Smooth muscle cell (in vitro differentiated cells): ENCODE data around the gene CCDC177. TPM values are rescaled to one million over a fixed set of nuclear protein-coding genes. Genes with fewer than 3 reads are reported as not detected.

Experiments used
- DNase-seq: peaks from one replicate; lab custom pipeline; 2025; ENCODE audit not compliant: unreplicated experiment; lab: John Stamatoyannopoulos, UW
- H2AFZ ChIP-seq: fragments of 200-600 bp; sonication (generic); 2 replicates; pipeline ENCODE4 v1.6.0; 2016; ENCODE audit warnings: antibody characterized with exemption, low read depth, mild to moderate bottlenecking
- H3F3A ChIP-seq: fragments of 200-600 bp; sonication (generic); 2 replicates; pipeline ENCODE4 v1.6.0; 2017; ENCODE audit warnings: antibody characterized with exemption, low read depth
- H3K27ac ChIP-seq: fragments of 200-600 bp; sonication (generic); 2 replicates; pipeline ENCODE4 v1.5.1; 2016; ENCODE audit warnings: low read depth, mild to moderate bottlenecking
- H3K27me3 ChIP-seq: fragments of 200-600 bp; sonication (generic); 2 replicates; pipeline ENCODE4 v1.6.1; 2016; ENCODE audit warnings: low read depth, mild to moderate bottlenecking
- H3K36me3 ChIP-seq: fragments of 200-600 bp; sonication (generic); 2 replicates; pipeline ENCODE4 v1.5.1; 2016; ENCODE audit warnings: low read depth
- H3K4me1 ChIP-seq: fragments of 200-600 bp; sonication (generic); 2 replicates; pipeline ENCODE4 v1.5.1; 2016; ENCODE audit warnings: low read depth
- H3K4me2 ChIP-seq: fragments of 200-600 bp; sonication (generic); 2 replicates; pipeline ENCODE4 v1.6.0; 2016; ENCODE audit warnings: mild to moderate bottlenecking
- H3K4me3 ChIP-seq: fragments of 200-600 bp; sonication (generic); 2 replicates; pipeline ENCODE4 v1.5.1; 2016; ENCODE audit warnings: mild to moderate bottlenecking
- H3K79me2 ChIP-seq: fragments of 200-600 bp; sonication (generic); 2 replicates; pipeline ENCODE4 v1.6.0; 2016; ENCODE audit warnings: low read depth, mild to moderate bottlenecking
- H3K9ac ChIP-seq: fragments of 200-600 bp; sonication (generic); 2 replicates; pipeline ENCODE4 v1.6.0; 2016; ENCODE audit warnings: low read depth
- H3K9me3 ChIP-seq: fragments of 200-600 bp; sonication (generic); replicated peaks from 2 replicates; pipeline ENCODE4 v1.5.1; 2016; ENCODE audit warnings: low read depth
- H4K20me1 ChIP-seq: fragments of 200-600 bp; sonication (generic); 2 replicates; pipeline ENCODE4 v1.6.0; 2016; ENCODE audit warnings: low read depth
- WGBS: methylation state at CpG from one replicate; pipeline ENCODE4 v1.1.7; 2016; ENCODE audit warnings: low lambda C conversion rate; 5-methylcytosine and 5-hydroxymethylcytosine counted together
- polyA plus RNA-seq: library from polyadenylated mRNA; unstranded; fragments of >200 nt; fragmentation: Nextera tagmentation; extraction: Ambion mirVana; gene quantifications from 2 replicates; pipeline ENCODE4 v1.2.1, GENCODE V29; 2016
- total RNA-seq: library from RNA; depleted of rRNA; stranded (reverse); fragments of >200 nt; gene quantifications from 2 replicates; pipeline ENCODE4 v1.2.3, GENCODE V29; 2014
- TF ChIP-seq, protein P1 (sequence below): fragments of 200-600 bp; sonication (generic); IDR thresholded peaks from 2 replicates; pipeline ENCODE4 v1.5.1; 2017; ENCODE audit warnings: borderline replicate concordance, mild to moderate bottlenecking, antibody characterized with exemption; ENCODE audit not compliant: insufficient read depth, poor library complexity, severe bottlenecking

The CCDC177 gene
- total and polyA plus RNA-seq, 2 experiments from 2014 or later, result not detected

DNA sequence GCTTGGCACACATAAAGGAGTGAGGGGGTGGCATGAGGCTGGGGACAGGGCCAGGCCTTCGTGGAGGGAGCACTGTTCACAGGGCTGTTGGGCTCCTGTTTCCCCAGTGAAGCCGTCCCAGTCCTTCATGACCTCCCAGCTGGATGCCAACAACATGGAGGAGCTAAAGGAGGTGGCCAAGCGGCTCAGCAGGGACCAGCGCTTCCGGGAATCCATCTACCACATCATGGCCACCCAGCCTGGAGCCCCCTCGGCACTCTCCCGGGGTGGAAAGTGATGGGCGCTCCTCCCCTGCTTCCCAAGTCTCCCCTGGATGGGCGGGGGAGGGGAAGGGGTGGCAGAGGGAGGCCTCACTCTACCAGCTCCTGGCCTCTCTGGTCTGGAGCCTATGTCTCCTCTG, 46.5 kb downstream of the CCDC177 start:
- no peaks in the 10 kb centered on the region for H3F3A ChIP-seq
- no peak for DNase-seq
- H3K79me2 ChIP-seq, result no peaks in the 10 kb centered on the region
- H3K4me2 ChIP-seq, result no peak overlapping the region
- H3K36me3 ChIP-seq, result no peaks in the 10 kb centered on the region
- TF ChIP-seq, protein P1, sequence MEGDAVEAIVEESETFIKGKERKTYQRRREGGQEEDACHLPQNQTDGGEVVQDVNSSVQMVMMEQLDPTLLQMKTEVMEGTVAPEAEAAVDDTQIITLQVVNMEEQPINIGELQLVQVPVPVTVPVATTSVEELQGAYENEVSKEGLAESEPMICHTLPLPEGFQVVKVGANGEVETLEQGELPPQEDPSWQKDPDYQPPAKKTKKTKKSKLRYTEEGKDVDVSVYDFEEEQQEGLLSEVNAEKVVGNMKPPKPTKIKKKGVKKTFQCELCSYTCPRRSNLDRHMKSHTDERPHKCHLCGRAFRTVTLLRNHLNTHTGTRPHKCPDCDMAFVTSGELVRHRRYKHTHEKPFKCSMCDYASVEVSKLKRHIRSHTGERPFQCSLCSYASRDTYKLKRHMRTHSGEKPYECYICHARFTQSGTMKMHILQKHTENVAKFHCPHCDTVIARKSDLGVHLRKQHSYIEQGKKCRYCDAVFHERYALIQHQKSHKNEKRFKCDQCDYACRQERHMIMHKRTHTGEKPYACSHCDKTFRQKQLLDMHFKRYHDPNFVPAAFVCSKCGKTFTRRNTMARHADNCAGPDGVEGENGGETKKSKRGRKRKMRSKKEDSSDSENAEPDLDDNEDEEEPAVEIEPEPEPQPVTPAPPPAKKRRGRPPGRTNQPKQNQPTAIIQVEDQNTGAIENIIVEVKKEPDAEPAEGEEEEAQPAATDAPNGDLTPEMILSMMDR, result no peak
- no peak overlapping the region for H2AFZ ChIP-seq
- H3K4me3 ChIP-seq, result no peak overlapping the region
- H3K27ac ChIP-seq, result no peak overlapping the region
- no peaks in the 10 kb centered on the region for H3K9me3 ChIP-seq
- H3K4me1 ChIP-seq, result no peaks in the 10 kb centered on the region
- no peaks in the 10 kb centered on the region for H4K20me1 ChIP-seq
- no peak overlapping the region for H3K9ac ChIP-seq
- WGBS, result 85% methylated on average over 4 of the region's 9 CpGs
- peaks cover 27% of the 10 kb centered on the region for H3K27me3 ChIP-seq

DNA sequence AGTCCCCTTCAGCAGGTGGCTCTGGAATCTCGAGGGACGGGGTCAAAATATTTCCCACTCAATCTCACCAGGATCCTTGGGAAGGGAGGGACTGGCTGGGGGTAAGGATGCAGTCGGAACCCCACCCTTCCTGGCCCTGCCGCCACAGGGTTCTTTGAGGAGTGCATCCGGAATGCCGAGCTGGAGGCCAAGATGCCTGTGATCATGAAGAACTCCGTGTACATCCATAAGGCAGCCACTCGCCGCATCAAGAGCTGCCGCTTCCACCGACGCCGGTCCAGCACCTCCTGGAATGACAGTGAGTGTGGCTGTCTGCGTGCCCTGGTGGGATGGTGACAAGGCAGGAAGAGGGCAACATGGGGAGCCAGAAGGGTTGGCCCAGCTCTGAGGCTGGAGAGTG, 47.0 kb downstream of the CCDC177 start:
- no peaks in the 10 kb centered on the region for H4K20me1 ChIP-seq
- WGBS, result 91% methylated on average over 14 of the region's 14 CpGs
- H3K79me2 ChIP-seq, result no peaks in the 10 kb centered on the region
- no peak for DNase-seq
- H3F3A ChIP-seq, result no peaks in the 10 kb centered on the region
- no peak overlapping the region for H3K4me2 ChIP-seq
- H2AFZ ChIP-seq, result no peak overlapping the region
- H3K27ac ChIP-seq, result no peak overlapping the region
- peaks cover 26% of the 10 kb centered on the region for H3K27me3 ChIP-seq
- no peaks in the 10 kb centered on the region for H3K4me1 ChIP-seq
- no peaks in the 10 kb centered on the region for H3K36me3 ChIP-seq
- no peak overlapping the region for H3K9ac ChIP-seq
- TF ChIP-seq, protein P1, result no peak
- no peaks in the 10 kb centered on the region for H3K9me3 ChIP-seq
- no peak overlapping the region for H3K4me3 ChIP-seq

DNA sequence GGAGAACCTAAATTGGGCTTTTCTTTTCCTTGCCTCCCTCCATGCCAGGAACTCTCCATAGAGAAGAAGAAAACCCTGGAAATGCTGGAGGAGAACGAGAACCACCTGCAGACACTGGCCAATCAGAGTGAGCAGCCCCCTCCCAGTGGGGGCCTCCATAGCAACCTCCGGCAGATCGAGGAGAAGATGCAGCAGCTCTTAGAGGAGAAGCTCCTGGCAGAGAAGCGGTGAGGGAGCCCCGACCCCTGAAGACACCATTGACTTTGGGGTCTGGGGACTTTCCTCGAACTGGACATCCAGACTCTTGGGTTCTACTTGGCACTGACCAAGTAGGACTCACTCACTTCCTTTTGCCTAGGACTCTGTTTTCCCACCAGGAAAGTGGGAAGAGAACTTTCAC, 48.8 kb downstream of the CCDC177 start:
- 87% methylated on average over 6 of the region's 6 CpGs for WGBS
- no peak overlapping the region for H2AFZ ChIP-seq
- H3K4me2 ChIP-seq, result no peak overlapping the region
- H3K4me1 ChIP-seq, result no peaks in the 10 kb centered on the region
- H3K9ac ChIP-seq, result no peak overlapping the region
- no peaks in the 10 kb centered on the region for H3K9me3 ChIP-seq
- TF ChIP-seq, protein P1, result no peak
- no peak overlapping the region for H3K4me3 ChIP-seq
- no peak overlapping the region for H3K27ac ChIP-seq
- H3F3A ChIP-seq, result no peaks in the 10 kb centered on the region
- H3K36me3 ChIP-seq, result no peaks in the 10 kb centered on the region
- H4K20me1 ChIP-seq, result no peaks in the 10 kb centered on the region
- DNase-seq, result no peak
- no peaks in the 10 kb centered on the region for H3K79me2 ChIP-seq
- peaks cover 16% of the 10 kb centered on the region for H3K27me3 ChIP-seq

DNA sequence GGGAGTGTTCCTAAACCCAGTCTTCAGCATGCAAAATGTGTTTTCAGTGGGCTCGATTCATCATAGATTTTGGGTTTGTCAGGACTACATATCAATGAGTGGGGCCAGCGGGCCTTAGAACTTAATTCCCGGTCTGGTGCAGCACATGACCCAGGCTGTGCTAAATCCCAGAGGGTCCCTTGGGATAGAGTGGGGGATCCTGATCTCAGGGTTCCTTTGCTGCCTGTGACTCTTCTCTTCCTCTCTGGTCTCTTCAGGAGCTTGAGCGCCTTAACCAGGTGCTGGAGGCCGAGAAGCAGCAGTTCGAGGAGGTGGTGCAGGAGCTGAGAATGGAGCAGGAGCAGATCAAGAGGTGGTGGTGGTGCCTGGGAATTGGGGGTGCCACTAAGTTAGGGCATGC, 52.6 kb downstream of the CCDC177 start:
- H3K4me1 ChIP-seq, result no peaks in the 10 kb centered on the region
- no peaks in the 10 kb centered on the region for H3K79me2 ChIP-seq
- H3K9ac ChIP-seq, result no peak overlapping the region
- 91% methylated on average over 6 of the region's 6 CpGs for WGBS
- TF ChIP-seq, protein P1, result no peak
- H4K20me1 ChIP-seq, result no peaks in the 10 kb centered on the region
- H2AFZ ChIP-seq, result no peak overlapping the region
- H3K27ac ChIP-seq, result no peak overlapping the region
- H3K36me3 ChIP-seq, result no peaks in the 10 kb centered on the region
- H3F3A ChIP-seq, result no peaks in the 10 kb centered on the region
- H3K4me3 ChIP-seq, result no peak overlapping the region
- DNase-seq, result no peak
- H3K27me3 ChIP-seq, result peaks cover 16% of the 10 kb centered on the region
- H3K9me3 ChIP-seq, result no peaks in the 10 kb centered on the region
- no peak overlapping the region for H3K4me2 ChIP-seq
